ENCODE measurements around the gene GNA12. TPM values are rescaled to one million over a fixed set of nuclear protein-coding genes. Genes with fewer than 3 reads are reported as not detected.

Gene GNA12
- total and polyA plus RNA-seq, 9 of the 15 experiments (the other 6 are each of a cell fraction or from before 2014, with no cell fraction given): 0.65 to 32.7 (median 9.6) TPM

GRCh38 chr7:2757904-2758672 is 86.0 kb downstream of the GNA12 start (continued):
- peak in 1 of 2 experiments; percentile 71; a peak in 1 of 4 replicates for TF ChIP-seq ARNT (IDR thresholded peaks at IDR 0.05)
- TF ChIP-seq ZC3H8 (IDR thresholded peaks at IDR 0.05): no peak
- peak; percentile 90; the same call in 1 of the 2 replicates for TF ChIP-seq CREB3L1 (IDR thresholded peaks at IDR 0.05; ENCODE audit: borderline replicate concordance, low read depth)
- TF ChIP-seq TEAD2 (tag; IDR thresholded peaks at IDR 0.05): no peak
- 0 out of 2 replicates have a peak, but pooled peaks have one; percentile 13 for TF ChIP-seq SMAD3 (CRISPR knock-in tag; conservative IDR thresholded peaks at IDR 0.05)
- TF ChIP-seq NR2C1 (IDR thresholded peaks at IDR 0.05): peak; percentile 48
- TF ChIP-seq NR2C1 (tag; IDR thresholded peaks at IDR 0.05): no peak
- TF ChIP-seq LCOR (CRISPR knock-in tag; IDR thresholded peaks at IDR 0.05): peak; percentile 60; the same call in 1 of the 2 replicates
- peak; percentile 90 for TF ChIP-seq ARID1B (IDR thresholded peaks at IDR 0.05)
- TF ChIP-seq HDAC8 (tag; IDR thresholded peaks at IDR 0.05): no peak
- 0 out of 2 replicates have a peak, but pooled peaks have one; percentile 7 for TF ChIP-seq ZBTB9 (CRISPR knock-in tag; IDR thresholded peaks at IDR 0.05)
- TF ChIP-seq, protein P1, sequence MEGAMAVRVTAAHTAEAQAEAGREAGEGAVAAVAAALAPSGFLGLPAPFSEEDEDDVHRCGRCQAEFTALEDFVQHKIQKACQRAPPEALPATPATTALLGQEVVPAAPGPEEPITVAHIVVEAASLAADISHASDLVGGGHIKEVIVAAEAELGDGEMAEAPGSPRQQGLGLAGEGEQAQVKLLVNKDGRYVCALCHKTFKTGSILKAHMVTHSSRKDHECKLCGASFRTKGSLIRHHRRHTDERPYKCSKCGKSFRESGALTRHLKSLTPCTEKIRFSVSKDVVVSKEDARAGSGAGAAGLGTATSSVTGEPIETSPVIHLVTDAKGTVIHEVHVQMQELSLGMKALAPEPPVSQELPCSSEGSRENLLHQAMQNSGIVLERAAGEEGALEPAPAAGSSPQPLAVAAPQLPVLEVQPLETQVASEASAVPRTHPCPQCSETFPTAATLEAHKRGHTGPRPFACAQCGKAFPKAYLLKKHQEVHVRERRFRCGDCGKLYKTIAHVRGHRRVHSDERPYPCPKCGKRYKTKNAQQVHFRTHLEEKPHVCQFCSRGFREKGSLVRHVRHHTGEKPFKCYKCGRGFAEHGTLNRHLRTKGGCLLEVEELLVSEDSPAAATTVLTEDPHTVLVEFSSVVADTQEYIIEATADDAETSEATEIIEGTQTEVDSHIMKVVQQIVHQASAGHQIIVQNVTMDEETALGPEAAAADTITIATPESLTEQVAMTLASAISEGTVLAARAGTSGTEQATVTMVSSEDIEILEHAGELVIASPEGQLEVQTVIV (CRISPR knock-in tag; IDR thresholded peaks at IDR 0.05; ENCODE audit: borderline replicate concordance): no peak
- TF ChIP-seq POLR2AphosphoS2 (IDR thresholded peaks at IDR 0.05; ENCODE audit: low read length): no peak
- TF ChIP-seq, protein P2, sequence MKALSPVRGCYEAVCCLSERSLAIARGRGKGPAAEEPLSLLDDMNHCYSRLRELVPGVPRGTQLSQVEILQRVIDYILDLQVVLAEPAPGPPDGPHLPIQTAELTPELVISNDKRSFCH (CRISPR knock-in tag; IDR thresholded peaks at IDR 0.05): no peak
- TF ChIP-seq, protein P2 (tag; IDR thresholded peaks at IDR 0.05): peak; percentile 58; the same call in 1 of the 2 replicates
- no peak; the same call in 1 of the 2 replicates for TF ChIP-seq ZKSCAN1 (IDR thresholded peaks at IDR 0.05; ENCODE audit: low read depth, low read length)
- peak; percentile 91 for TF ChIP-seq LEF1 (IDR thresholded peaks at IDR 0.05)
- no peak; the same call in 1 of the 2 replicates for TF ChIP-seq NFRKB (IDR thresholded peaks at IDR 0.05; ENCODE audit: low read depth)
- TF ChIP-seq CEBPG (CRISPR knock-in tag; IDR thresholded peaks at IDR 0.05): peak; percentile 88
- TF ChIP-seq CEBPG (tag; conservative IDR thresholded peaks at IDR 0.05 in 1 of 2, IDR thresholded peaks at IDR 0.05 in 1 of 2): peak; percentile 85 to 91
- 0 out of 4 replicates have a peak, but pooled peaks of 1 of the 2 experiments have one; percentile 34 for TF ChIP-seq SIN3A (IDR thresholded peaks at IDR 0.05; ENCODE audit: borderline replicate concordance in 2 of 2, control insufficient read depth in 1 of 2, low read depth in 2 of 2, low read length in 2 of 2)
- no peak; the same call in 1 of the 2 replicates for TF ChIP-seq TRIM28 (IDR thresholded peaks at IDR 0.05)
- no peak for TF ChIP-seq HNRNPUL1 (IDR thresholded peaks at IDR 0.05; ENCODE audit: low read length)
- peak; percentile 12 for TF ChIP-seq NEUROD1 (IDR thresholded peaks at IDR 0.05; ENCODE audit: borderline replicate concordance, low read depth, low read length, partially characterized antibody)

Measured in K562 (cell line).